IPS-11a (cell line): Measurements from ENCODE around the gene SREBF1.
A peak's percentile ranks its signal among the peaks of the same experiment; 100 is the strongest.

ENCODE experiments used
- H3K4me3 ChIP-seq: one replicate; pipeline ENCODE4 v1.5.1; 2013; ENCODE audit warnings: low read depth, low read length, control low read depth

Gene SREBF1

GRCh38 chr17:17836818-17837379, at the start of gene SREBF1:
SREBF1 (minus strand) TSS chr17:17836986; CDS start chr17:17836817, 169 bp downstream.
- H3K4me3 ChIP-seq = peak within 1 kb of the TSS; percentile 89

- H3K4me3 ChIP-seq = no peak overlapping the region
Measured at GRCh38 chr17:17886226-17886625, 49.4 kb upstream of the SREBF1 start.

GRCh38 chr17:17884391-17885357, 47.9 kb upstream of the SREBF1 start:
- no peak overlapping the region for H3K4me3 ChIP-seq

- no peak overlapping the region for H3K4me3 ChIP-seq
Measured at GRCh38 chr17:17883801-17884200, 47.0 kb upstream of the SREBF1 start.

GRCh38 chr17:17882082-17882581, 45.3 kb upstream of the SREBF1 start:
- H3K4me3 ChIP-seq = no peak overlapping the region

- H3K4me3 ChIP-seq = no peak overlapping the region
Measured at GRCh38 chr17:17880577-17881196, 43.9 kb upstream of the SREBF1 start.

GRCh38 chr17:17877529-17878358, 41.0 kb upstream of the SREBF1 start:
- no peak overlapping the region for H3K4me3 ChIP-seq

GRCh38 chr17:17876959-17877528, 40.3 kb upstream of the SREBF1 start:
- no peak overlapping the region for H3K4me3 ChIP-seq

GRCh38 chr17:17874478-17874877, 37.7 kb upstream of the SREBF1 start:
- no peak overlapping the region for H3K4me3 ChIP-seq

- H3K4me3 ChIP-seq = no peak overlapping the region
Measured at GRCh38 chr17:17873450-17873991, 36.7 kb upstream of the SREBF1 start.

- H3K4me3 ChIP-seq = no peak overlapping the region
Measured at GRCh38 chr17:17872547-17873345, 36.0 kb upstream of the SREBF1 start.

- no peak overlapping the region for H3K4me3 ChIP-seq
Measured at GRCh38 chr17:17871913-17872312, 35.1 kb upstream of the SREBF1 start.

GRCh38 chr17:17870247-17870646, 33.5 kb upstream of the SREBF1 start:
- no peak overlapping the region for H3K4me3 ChIP-seq

- H3K4me3 ChIP-seq = no peak overlapping the region
Measured at GRCh38 chr17:17868641-17869522, 32.1 kb upstream of the SREBF1 start.

- no peak overlapping the region for H3K4me3 ChIP-seq
Measured at GRCh38 chr17:17866897-17867296, 30.1 kb upstream of the SREBF1 start.

- no peak overlapping the region for H3K4me3 ChIP-seq
Measured at GRCh38 chr17:17866425-17866824, 29.6 kb upstream of the SREBF1 start.

- no peak overlapping the region for H3K4me3 ChIP-seq
Measured at GRCh38 chr17:17865035-17865434, 28.2 kb upstream of the SREBF1 start.

GRCh38 chr17:17860766-17861107, 24.0 kb upstream of the SREBF1 start:
- no peak overlapping the region for H3K4me3 ChIP-seq
